HFF-Myc (cell line): ENCODE results near the gene GOLT1A.

Source experiments
- DNase-seq: peaks from one replicate; pipeline ENCODE4 v3.0.0-alpha.2; 2011; ENCODE audit warnings: low read depth; ENCODE audit errors: extremely low read depth
- H3K4me3 ChIP-seq: replicated peaks from 2 replicates; pipeline ENCODE4 v1.5.1; 2011; ENCODE audit warnings: low read depth, mild to moderate bottlenecking, control low read depth, low read length
- TF ChIP-seq, protein P1 (sequence below): IDR thresholded peaks from 2 replicates; pipeline ENCODE4 v1.5.1; 2012; ENCODE audit warnings: mild to moderate bottlenecking, low read depth, low read length, control low read depth; ENCODE audit errors: missing control alignments

GOLT1A gene

GRCh38 chr1:204213668-204214662 lies at the start of gene GOLT1A:
GOLT1A (minus strand) TSS chr1:204213988; CDS start chr1:204213906, 82 bp downstream.
- DNase-seq = peak; percentile 60
- TF ChIP-seq, protein P1, sequence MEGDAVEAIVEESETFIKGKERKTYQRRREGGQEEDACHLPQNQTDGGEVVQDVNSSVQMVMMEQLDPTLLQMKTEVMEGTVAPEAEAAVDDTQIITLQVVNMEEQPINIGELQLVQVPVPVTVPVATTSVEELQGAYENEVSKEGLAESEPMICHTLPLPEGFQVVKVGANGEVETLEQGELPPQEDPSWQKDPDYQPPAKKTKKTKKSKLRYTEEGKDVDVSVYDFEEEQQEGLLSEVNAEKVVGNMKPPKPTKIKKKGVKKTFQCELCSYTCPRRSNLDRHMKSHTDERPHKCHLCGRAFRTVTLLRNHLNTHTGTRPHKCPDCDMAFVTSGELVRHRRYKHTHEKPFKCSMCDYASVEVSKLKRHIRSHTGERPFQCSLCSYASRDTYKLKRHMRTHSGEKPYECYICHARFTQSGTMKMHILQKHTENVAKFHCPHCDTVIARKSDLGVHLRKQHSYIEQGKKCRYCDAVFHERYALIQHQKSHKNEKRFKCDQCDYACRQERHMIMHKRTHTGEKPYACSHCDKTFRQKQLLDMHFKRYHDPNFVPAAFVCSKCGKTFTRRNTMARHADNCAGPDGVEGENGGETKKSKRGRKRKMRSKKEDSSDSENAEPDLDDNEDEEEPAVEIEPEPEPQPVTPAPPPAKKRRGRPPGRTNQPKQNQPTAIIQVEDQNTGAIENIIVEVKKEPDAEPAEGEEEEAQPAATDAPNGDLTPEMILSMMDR = peak; percentile 76
- no peak within 1 kb of the TSS for H3K4me3 ChIP-seq

DNA sequence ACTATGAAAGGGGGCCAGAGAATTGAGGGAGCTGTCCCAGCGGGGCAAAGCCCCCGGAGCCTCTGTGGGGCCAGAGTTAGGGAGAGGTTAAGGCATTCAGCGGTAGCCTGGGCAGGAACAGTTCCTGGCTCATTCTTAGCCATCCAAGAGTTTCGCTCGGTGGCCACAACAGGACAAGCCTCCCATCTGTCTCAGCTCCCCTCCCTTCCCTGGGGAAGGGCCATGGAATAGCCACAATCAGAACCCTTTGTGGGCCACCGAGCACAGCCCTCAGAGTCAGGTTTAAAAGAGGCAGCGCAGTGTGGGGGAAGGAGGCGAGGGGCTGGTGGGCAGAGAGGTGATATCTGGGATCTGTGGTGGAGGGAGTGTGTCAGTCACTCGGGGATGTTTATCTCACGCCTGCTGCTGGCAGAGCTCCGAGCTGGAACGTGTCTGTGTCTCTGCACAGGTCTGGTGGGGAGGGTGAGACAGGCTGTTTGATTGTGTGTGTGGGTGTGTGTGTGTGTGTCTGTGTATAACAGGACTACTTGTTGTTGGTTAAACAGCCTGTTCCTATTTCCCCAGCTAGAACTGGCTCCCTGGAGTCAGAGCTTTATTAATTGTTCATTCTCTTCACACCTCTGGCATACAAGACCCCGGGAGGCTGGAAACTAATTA lies 49.6 kb upstream of the GOLT1A start:
- TF ChIP-seq, protein P1 = no peak
- H3K4me3 ChIP-seq = no peak overlapping the region
- no peak for DNase-seq

GRCh38 chr1:204262506-204263253 lies 48.9 kb upstream of the GOLT1A start:
- no peak overlapping the region for H3K4me3 ChIP-seq
- TF ChIP-seq, protein P1 = no peak
- no peak for DNase-seq

DNA sequence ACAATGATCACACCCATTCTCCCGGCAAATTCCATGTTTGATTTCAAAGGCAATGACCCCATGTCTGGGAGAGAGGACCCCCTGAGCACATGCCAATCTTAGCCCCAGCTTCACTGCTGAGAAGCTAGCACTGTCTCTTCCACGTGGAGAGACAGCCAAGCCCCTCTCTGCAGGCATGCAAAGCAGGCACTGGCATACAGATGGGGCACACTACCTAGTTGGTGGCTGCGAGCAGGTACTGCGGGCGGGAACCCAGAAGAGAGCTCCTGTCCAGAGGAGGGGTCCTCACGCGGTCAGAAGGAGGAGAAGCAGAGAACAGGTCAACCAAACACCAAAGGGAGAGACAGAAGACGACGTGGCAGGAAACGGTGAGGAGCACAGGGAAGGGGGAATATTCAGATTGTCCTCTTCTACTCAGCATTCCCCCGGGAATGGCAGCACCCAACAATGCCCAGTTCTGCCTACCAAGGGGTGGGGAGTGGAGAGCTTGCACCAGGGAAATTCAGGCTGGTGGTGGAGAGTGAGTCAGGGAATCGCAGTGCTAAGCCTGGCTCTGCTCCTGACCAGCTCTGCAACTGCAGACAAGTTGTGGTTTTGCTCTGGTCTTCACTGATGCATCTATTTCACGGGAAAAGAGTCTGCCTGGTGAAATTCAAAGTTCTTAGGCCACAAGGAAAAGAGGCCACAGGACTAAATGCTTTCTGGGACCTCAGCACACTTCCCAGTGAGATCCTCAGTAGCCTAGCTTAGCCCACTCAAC lies 48.1 kb upstream of the GOLT1A start:
- H3K4me3 ChIP-seq = no peak overlapping the region
- no peak for DNase-seq
- TF ChIP-seq, protein P1 = no peak

GRCh38 chr1:204261266-204261665 lies 47.5 kb upstream of the GOLT1A start:
- H3K4me3 ChIP-seq = no peak overlapping the region
- no peak for DNase-seq
- TF ChIP-seq, protein P1 = no peak
